GM18507 (cell line): ENCODE measurements around the gene SPATS1.
"Not testable (repeated sequence)": the region's sequence is repeated elsewhere in the genome, so short reads cannot be mapped to it uniquely, and the experiment has no call there.

Experiments
- DNase-seq: peaks from one replicate; pipeline ENCODE4 v3.0.0; 2011; ENCODE audit warnings: low read depth; ENCODE audit not compliant: insufficient read length; ENCODE audit errors: extremely low spot score
- FAIRE-seq: peaks from 2 replicates; lab custom pipeline; 2011; peaks lifted over from hg19 to GRCh38; lab: Jason Lieb, UNC

The SPATS1 gene

DNA sequence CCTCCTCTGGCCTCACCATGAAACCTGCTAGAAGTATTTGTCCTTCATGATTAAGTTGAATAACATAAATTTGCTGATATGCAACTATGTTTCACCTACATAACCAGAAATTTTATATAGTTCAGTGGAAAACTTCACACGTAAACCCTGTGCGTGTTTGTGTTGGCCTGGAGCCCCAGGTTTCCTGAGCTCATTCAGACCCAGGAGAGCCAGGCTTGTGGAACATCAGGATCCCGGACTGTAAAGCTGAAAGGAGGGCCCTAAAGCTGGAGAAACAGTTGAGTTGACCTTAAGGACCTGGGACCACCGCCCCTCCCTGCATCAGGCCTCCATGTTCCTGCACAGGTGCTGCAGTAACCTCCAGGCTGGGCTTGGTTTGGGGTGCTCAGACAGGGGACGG lies 3.1 kb upstream of the SPATS1 start:
- DNase-seq (no peak), FAIRE-seq (no peak)

- FAIRE-seq: no peak
- DNase-seq: no peak
Measured at GRCh38 chr6:44339763-44340625, 2.5 kb upstream of the SPATS1 start.

DNA sequence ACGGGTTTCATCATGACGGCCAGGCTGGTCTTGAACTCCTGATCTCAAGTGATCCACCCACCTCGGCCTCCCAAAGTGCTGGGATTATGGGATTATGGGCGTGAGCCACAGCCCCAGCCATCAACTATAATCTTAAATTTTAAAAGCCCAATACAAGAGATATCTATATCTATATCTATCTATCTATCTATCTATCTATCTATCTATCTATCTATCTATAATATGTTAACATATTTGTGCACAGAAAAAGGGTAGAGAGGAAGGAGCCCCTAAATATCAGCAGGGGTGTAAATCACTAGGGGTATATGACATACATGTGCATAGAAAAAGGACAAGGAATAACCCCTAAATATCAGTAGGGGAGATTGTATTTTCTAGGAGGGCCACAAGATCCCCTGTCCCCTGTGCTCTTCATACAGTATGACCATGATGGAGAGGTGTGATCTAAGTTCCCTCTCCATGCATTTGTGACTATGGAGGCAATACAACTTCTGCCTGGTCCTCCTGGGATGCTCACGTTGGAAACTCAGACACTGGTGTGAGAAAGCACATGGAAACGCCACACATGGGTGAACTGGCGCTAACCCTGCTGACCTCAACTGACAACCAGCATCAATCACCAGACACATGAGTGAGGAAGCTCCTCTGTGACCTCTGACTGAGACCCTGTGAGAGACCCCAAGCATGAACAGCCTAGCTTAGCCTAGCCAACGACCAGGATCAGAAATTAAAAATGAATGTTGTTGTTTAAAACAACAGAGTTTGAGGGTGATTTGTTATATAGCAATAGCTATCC lies 1.2 kb upstream of the SPATS1 start:
- FAIRE-seq: no peak
- no peak for DNase-seq

DNA sequence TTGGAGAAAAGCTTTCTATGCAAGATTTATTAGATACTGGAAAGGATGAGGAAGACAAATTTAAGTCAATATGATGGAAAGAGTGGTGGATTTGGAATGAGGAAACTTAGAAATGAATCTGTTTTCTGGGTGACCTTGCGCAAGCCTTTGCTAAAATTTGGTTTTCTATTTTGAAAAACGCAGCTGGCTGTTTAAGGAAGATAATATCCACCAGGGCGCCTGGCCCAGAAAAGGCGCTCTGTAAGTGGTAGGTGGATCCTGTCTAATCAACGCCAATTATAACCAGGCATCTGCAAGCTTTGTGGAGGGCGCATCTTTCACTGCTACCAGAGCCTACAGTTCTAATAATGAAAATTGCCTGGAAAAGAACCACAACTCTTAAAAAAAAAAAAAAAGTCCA lies 398 bp upstream of the SPATS1 start:
- DNase-seq: no peak
- FAIRE-seq: no peak

DNA sequence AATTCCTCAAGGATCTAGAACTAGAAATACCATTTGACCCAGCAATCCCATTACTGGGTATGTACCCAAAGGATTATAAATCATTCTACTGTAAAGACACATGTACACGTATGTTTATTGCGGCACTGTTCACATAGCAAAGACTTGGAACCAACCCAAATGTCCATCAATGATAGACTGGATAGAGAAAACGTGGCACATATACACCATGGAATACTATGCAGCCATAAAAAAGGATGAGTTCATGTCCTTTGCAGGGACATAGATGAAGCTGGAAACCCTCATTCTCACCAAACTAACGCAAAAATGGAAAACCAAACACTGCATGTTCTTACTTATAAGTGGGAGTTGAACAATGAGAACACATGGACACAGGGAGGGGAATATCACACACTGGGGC lies 4.4 kb downstream of the SPATS1 start:
- FAIRE-seq, DNase-seq: not testable (repeated sequence)

- DNase-seq: no peak
- FAIRE-seq: no peak
Measured at GRCh38 chr6:44349904-44350649, 7.6 kb downstream of the SPATS1 start.

GRCh38 chr6:44350650-44350994 lies 8.2 kb downstream of the SPATS1 start:
- FAIRE-seq, DNase-seq: not testable (repeated sequence)

DNA sequence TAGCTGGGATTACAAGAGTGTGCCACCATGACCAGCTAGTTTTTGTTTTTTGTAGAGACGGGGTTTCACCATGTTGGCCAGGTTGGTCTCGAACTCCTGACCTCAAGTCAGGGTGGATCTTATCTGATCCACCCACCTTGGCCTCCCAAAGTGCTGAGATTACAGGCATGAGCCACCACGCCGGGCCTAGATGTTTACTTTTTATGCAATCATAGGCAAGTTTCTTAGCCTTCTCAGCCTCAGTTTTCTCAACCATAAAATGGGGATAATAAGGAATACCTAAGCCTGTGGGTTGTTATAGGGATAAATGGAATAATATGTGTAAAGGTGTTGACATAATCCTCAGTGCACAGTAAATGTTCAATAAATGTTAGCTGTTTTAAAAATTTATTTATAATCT lies 9.8 kb downstream of the SPATS1 start:
- FAIRE-seq: no peak
- no peak for DNase-seq

DNA sequence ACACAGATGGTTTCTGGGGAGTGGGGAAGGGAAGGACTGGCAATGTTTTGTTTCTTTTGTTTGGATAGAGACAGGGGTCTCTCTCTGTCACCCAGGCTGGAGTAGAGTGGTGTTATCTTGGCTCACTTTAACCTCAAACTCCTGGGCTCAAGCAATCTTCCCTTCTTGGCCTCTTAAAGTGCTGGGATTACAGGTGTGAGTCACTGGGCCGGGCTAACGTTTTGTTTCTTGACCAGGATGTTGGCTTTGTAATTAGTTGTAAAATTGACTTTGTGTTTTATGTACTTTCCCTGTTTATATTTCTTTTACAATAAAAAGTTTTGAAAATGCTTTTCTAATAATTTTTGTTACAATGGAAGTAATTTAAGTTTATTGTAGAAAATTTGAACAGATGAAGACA lies 10.9 kb downstream of the SPATS1 start:
- FAIRE-seq (no peak), DNase-seq (no peak)

DNA sequence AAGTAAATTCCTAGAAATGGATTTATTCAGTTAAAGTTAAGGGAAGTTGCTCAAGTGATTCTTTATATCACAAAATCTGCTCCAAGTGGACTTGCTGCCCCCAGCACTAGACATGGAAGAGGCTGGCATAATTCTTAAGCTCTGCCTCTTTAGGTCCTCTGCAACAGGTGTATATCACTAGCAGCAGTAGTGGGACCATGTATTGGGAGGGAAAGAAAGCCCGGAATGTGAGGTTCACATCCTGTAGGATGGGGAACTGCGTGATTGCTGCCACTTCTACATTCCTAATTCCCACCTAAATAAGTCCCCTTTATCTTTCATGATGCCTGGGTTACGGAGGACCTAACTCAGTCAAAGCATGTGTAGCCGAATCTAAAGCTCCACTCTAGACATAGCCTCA lies 13.2 kb downstream of the SPATS1 start:
- DNase-seq (no peak), FAIRE-seq (no peak)

GRCh38 chr6:44356487-44356886 lies 14.0 kb downstream of the SPATS1 start:
- DNase-seq (no peak), FAIRE-seq (no peak)

GRCh38 chr6:44359973-44360372 lies 17.5 kb downstream of the SPATS1 start:
- no peak for DNase-seq
- no peak for FAIRE-seq

DNA sequence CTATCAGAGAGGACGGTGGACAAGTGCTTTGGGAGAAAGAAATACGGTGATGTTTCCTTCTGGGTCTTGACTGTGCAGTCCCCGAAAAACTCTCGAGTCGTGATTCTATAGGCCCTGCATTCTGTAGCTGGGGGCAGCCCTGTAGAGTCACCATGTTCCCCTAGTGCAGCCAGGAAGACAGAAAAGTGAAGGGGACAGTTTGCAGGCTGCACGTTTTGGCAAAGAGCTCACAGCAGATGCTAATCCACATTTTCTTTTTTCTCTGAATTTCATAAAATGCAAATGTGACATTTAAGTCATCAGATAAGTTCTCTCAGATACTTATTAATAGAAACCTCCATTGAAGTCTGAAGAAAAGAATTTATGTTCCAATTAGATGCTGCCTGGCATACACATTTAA lies 19.5 kb downstream of the SPATS1 start:
- FAIRE-seq: no peak
- DNase-seq: no peak

DNA sequence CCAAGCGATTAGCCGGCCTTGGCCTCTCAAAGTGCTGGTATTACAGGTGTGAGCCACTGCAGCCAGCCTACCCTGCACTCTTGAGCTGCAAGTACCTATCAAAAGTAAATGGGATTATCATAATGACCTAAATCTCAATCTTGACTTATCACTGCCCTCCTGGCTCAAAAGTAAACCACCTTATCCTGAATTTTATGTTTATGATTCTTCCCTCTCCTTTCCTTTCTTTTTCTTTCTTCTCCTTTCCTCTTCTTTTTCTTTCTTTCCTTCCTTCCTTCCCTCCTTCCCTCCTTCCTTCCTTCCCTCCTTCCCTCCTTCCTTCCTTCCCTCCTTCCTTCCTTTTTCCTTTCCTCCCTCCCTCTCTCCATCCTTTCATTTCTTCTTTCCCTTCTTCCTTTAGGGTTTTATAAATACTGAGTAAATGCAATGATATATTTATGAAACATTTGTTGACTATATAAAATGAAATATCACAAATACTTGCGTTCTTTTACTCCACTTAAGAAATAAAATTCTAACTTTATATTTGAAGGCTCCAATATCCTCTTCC lies 21.0 kb downstream of the SPATS1 start:
- FAIRE-seq (no peak), DNase-seq (no peak)

DNA sequence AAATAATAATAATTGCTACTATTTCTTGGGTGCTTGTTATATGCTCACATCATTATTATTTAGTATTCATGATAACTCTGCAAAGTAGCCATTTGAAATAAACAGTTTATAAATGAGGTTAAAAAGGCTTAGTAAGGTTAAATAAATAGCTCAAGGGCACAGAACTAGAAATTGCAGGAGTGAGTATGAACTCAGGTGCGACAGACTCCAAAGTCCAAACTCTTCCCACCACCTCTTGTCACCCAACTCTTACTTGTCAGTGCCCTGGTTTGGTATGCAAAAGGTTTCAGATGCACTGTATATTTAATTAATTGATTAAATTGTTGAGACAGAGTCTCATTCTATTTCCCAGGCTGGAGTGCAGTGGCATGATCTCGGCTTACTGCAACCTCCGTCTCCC lies 24.3 kb downstream of the SPATS1 start:
- FAIRE-seq (no peak), DNase-seq (no peak)

GRCh38 chr6:44367681-44368080 lies 25.2 kb downstream of the SPATS1 start:
- FAIRE-seq: no peak
- no peak for DNase-seq

GRCh38 chr6:44373051-44373450 lies 30.6 kb downstream of the SPATS1 start:
- DNase-seq: no peak
- FAIRE-seq: no peak

GRCh38 chr6:44373787-44374186 lies 31.3 kb downstream of the SPATS1 start:
- FAIRE-seq (no peak), DNase-seq (no peak)

- DNase-seq (no peak), FAIRE-seq (no peak)
Measured at GRCh38 chr6:44375071-44375470, 32.6 kb downstream of the SPATS1 start.

DNA sequence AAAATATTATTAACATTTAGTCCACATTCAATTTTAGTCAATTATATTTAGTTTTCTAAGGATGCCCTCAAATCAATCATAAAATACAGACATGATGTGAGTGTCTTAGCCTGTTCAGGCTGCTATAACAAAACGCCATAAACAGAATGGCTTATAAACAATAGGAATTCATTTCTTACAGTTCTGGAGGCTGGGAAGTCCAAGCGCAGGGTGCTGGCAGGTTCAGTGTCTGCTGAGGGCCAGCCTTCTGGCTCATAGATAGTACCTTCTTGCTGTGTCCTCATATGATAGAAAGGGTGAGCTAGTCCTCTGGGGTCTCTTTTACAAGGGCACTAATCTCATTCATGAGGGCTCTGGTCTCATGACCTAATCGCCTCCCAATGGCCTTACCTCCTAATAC lies 35.0 kb downstream of the SPATS1 start:
- DNase-seq: no peak
- no peak for FAIRE-seq
